Astrocyte of the spinal cord (primary cell): Measurements from ENCODE around the gene ANKMY1.

Experiments used
- DNase-seq: peaks from one replicate; pipeline ENCODE4 v3.0.0; 2011; ENCODE audit warnings: low read depth, low spot score
- H3K4me3 ChIP-seq: 2 replicates; pipeline ENCODE4 v1.5.1; 2011; ENCODE audit warnings: low read depth, mild to moderate bottlenecking, low read length, moderate library complexity
- in situ Hi-C: cut with HindIII; loops from 2 replicates; pipeline ENCODE4 v1.10.0; 2017; ENCODE audit warnings: low sequenced_read_pairs
- TF ChIP-seq, protein P1 (sequence below): IDR thresholded peaks from 2 replicates; pipeline ENCODE4 v1.5.1; 2012; ENCODE audit warnings: low read depth, mild to moderate bottlenecking, low read length, inconsistent platforms

ANKMY1 gene

DNA sequence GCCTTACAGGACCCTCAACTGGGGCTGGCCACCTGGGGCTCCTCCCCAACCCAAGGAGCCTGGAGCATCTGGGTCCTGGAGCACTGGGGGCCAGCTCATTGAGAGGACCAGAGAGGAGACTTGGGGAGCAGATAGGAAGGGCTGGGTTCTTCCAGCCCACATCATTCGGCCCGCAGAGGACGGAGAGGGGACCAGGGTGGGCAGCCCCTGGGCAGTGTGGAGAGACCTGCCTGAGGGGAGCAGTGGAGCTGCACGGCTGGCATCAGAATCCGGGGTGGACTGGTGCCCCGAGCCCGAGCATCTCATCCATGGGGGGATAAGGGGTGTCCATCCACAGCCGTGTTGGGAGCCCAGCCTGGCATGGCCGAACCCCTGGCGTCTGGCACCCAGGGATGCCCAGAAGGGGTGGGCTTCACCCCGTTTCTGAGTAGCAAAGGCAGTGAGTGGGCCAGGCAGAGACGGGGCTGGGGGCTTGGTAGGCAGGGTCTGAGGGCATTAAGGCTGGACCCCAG is 111.1 kb downstream of the ANKMY1 start:
- no peak overlapping the region for H3K4me3 ChIP-seq
- TF ChIP-seq, protein P1, sequence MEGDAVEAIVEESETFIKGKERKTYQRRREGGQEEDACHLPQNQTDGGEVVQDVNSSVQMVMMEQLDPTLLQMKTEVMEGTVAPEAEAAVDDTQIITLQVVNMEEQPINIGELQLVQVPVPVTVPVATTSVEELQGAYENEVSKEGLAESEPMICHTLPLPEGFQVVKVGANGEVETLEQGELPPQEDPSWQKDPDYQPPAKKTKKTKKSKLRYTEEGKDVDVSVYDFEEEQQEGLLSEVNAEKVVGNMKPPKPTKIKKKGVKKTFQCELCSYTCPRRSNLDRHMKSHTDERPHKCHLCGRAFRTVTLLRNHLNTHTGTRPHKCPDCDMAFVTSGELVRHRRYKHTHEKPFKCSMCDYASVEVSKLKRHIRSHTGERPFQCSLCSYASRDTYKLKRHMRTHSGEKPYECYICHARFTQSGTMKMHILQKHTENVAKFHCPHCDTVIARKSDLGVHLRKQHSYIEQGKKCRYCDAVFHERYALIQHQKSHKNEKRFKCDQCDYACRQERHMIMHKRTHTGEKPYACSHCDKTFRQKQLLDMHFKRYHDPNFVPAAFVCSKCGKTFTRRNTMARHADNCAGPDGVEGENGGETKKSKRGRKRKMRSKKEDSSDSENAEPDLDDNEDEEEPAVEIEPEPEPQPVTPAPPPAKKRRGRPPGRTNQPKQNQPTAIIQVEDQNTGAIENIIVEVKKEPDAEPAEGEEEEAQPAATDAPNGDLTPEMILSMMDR = no peak
- in situ Hi-C loops = no loop called here
- DNase-seq = no peak

DNA sequence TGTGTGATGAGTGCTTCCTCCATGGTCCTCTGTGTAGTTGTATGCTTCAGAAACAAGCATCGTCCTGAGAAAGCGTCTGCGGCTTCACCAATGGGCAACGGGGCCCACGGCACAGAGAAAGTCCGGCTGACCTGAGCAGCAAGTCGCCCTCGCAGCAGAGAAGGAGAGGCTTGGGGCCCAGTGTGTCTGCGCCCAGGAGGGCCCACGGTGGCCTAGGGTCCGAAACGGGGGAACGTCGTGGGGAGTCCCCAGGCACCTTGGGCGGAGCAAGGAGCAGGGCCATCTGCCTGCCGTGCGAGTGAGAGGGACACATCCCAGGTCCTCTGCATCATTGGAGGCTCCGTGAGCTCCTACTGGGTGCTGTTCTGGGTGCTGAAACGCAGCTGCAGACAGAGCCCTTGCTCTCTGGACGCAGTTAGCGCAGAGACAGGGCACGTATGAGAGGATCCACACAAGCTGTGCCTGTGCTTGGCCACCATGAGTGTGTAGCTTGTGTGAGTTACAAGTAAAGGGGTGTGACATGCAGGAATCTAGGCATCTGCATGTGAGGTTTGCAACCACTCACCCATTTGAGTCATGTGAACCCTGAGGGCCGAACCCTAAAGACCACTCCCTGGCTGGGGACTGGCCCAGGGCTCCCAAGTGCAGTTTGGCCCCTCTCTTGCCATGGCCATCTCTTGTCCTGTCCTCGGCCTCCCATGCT is 111.7 kb downstream of the ANKMY1 start:
- DNase-seq = no peak

DNA sequence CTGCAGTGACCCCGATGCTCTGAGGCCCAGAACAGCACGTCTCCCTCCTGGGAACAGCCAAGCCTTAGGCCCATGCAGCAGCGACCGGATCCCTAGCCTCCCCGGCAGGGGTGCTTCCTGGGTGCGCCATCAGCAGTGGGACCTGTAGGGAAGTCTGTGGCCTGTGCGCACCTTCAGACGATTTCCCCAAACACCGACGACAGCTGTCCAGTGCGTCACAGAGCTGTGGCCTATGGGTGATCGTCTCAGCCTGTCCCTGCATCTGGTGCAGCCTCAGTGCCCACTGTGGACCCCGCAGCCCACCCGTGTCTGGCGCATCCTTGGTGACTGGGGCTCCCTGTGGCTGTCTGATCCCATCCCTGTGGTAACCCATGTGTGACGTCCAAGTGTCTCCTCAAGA is 113.3 kb downstream of the ANKMY1 start:
- in situ Hi-C loops = no loop called here
- H3K4me3 ChIP-seq = no peak overlapping the region
- TF ChIP-seq, protein P1 = no peak
- no peak for DNase-seq

More for the DNA sequence above, 111.7 kb downstream of the ANKMY1 start:
- TF ChIP-seq, protein P1 = no peak
- in situ Hi-C loops = no loop called here
- no peak overlapping the region for H3K4me3 ChIP-seq

DNA sequence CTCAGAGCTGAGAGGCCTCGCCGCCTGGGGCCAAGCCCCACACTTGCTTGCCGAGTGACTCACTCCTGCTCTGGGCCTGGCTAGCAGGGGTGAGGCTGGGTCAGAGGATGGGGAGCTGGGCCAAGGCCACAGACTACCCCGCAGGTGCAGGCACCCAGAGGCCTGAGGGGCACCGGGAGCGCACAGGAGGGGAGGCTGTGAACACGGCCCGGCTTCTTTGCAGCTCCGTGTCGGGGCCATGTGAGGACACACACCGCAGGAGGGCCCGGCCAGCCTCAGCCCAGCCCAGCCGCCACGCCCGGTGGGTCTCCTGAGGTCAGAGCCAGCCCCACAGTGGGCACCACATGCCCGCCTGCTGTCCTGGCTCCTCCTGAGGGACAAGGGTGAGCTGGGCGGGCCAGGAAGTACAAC is 113.9 kb downstream of the ANKMY1 start:
- in situ Hi-C loops = no loop called here
- TF ChIP-seq, protein P1 = no peak
- H3K4me3 ChIP-seq = no peak overlapping the region
- DNase-seq = no peak

DNA sequence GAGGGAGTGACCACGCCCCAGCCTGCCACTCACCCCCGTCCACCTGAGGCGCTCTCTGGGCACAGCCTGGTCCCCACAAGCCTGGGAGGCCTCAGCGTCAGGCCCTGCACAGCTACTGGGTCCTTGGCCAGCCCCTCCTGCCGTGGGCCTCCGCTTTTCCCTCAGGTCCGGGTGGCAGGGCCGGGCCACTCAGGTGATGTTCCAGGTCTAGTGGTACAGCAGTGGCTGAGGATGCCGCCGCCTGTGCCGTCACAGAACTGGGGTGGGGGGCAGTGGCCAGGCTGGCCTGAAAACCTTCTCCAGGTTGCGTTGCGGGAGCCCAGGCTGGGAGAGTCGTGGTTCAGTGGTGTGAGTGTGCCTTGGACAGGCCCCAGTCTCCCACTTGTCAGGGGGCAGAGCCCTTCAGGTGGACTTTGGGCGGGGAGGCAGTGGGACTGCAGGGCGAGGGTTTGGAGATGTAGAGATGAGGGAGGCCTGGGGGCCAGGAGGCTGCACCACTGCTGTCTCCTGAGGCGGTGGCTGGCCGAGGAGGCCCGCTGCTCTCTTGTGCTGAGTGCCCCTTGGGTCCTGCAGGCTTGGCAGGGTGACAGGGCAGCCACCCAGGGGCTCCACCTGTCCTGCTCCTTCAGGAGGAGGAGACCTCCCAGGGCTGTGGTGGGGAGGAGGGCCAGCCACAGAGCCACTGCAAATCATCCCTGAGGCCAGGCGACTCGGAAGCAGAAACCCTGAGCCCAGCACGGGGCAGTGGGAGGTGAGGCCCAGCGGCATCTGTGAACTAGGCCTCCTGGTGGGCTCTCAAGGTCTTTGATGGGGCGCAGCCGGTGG is 114.7 kb downstream of the ANKMY1 start:
- TF ChIP-seq, protein P1 = no peak
- DNase-seq = no peak
- in situ Hi-C loops = no loop called here
- H3K4me3 ChIP-seq = no peak overlapping the region

DNA sequence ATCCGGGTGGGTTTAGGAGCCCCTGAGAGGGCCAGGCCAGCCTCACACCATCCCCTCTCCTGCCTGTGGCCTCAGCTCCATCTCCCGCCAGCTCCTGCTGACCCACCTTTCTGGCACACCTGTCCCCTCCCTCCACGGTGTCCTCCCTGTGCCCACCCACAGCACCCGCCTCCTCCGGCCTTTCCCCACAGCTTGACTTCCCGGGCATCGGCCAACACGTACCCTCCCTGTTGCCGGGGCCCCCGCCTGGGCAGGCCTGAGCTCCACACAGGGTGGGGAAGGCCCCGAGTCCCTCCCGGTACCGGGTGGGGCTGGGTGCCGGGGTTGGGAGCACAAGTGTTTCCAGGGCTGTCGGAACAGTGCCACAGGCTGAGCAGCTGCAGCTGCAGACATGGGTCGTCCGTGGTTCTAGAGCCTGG is 115.8 kb downstream of the ANKMY1 start:
- H3K4me3 ChIP-seq = no peak overlapping the region
- TF ChIP-seq, protein P1 = no peak
- in situ Hi-C loops = no loop called here
- DNase-seq = no peak
